ENCODE data around the gene CACNA1I.

Gene CACNA1I

GRCh38 chr22:39655831-39656230 is 85.3 kb downstream of the CACNA1I start:
- Mint-ChIP-seq H3K4me1 (peaks cover 67% of the 10 kb centered on the region), H3K27me3 (ENCODE audit: low read depth, poor library complexity) (peaks cover 11% of the 10 kb centered on the region), H3K4me3 (no peak overlapping the region), H3K9me3 (no peaks in the 10 kb centered on the region), H3K27ac (no peak overlapping the region), H3K36me3 (ENCODE audit: low read depth) (no peaks in the 10 kb centered on the region)
- DNase-seq: no peak
- no peak for TF ChIP-seq CTCF (IDR thresholded peaks at IDR 0.05)

- peak overlapping the region; percentile 42 for H3K27ac Mint-ChIP-seq
- TF ChIP-seq CTCF (IDR thresholded peaks at IDR 0.05): no peak
Measured at GRCh38 chr22:39656495-39657490, 86.2 kb downstream of the CACNA1I start.

GRCh38 chr22:39658367-39658766 is 87.8 kb downstream of the CACNA1I start:
- H3K4me1 Mint-ChIP-seq: peaks cover 65% of the 10 kb centered on the region
- TF ChIP-seq CTCF (IDR thresholded peaks at IDR 0.05): no peak
- H3K27me3 Mint-ChIP-seq (ENCODE audit: low read depth, poor library complexity): peaks cover 31% of the 10 kb centered on the region
- H3K9me3 Mint-ChIP-seq: no peaks in the 10 kb centered on the region
- no peaks in the 10 kb centered on the region for H3K36me3 Mint-ChIP-seq (ENCODE audit: low read depth)
- no peak overlapping the region for H3K4me3 Mint-ChIP-seq
- DNase-seq: no peak
- H3K27ac Mint-ChIP-seq: no peak overlapping the region

More at GRCh38 chr22:39656495-39657490, 86.2 kb downstream of the CACNA1I start:
- no peak for DNase-seq
- peaks cover 20% of the 10 kb centered on the region for H3K27me3 Mint-ChIP-seq (ENCODE audit: low read depth, poor library complexity)
- H3K4me3 Mint-ChIP-seq: peak overlapping the region; percentile 23
- H3K9me3 Mint-ChIP-seq: no peaks in the 10 kb centered on the region
- H3K36me3 Mint-ChIP-seq (ENCODE audit: low read depth): no peaks in the 10 kb centered on the region
- peaks cover 61% of the 10 kb centered on the region for H3K4me1 Mint-ChIP-seq

- Mint-ChIP-seq H3K27ac (no peak overlapping the region), H3K4me3 (no peak overlapping the region), H3K27me3 (ENCODE audit: low read depth, poor library complexity) (peaks cover 31% of the 10 kb centered on the region), H3K36me3 (ENCODE audit: low read depth) (no peaks in the 10 kb centered on the region), H3K9me3 (no peaks in the 10 kb centered on the region), H3K4me1 (peaks cover 64% of the 10 kb centered on the region)
- no peak for DNase-seq
- no peak for TF ChIP-seq CTCF (IDR thresholded peaks at IDR 0.05)
Measured at GRCh38 chr22:39658806-39659463, 88.4 kb downstream of the CACNA1I start.

- no peak for TF ChIP-seq CTCF (IDR thresholded peaks at IDR 0.05)
Measured at GRCh38 chr22:39661501-39661841, 90.9 kb downstream of the CACNA1I start.

More at GRCh38 chr22:39661501-39661841, 90.9 kb downstream of the CACNA1I start:
- H3K4me3 Mint-ChIP-seq: peak overlapping the region; percentile 64
- peaks cover 49% of the 10 kb centered on the region for H3K4me1 Mint-ChIP-seq
- H3K9me3 Mint-ChIP-seq: no peaks in the 10 kb centered on the region
- DNase-seq: no peak
- peaks cover 31% of the 10 kb centered on the region for H3K27me3 Mint-ChIP-seq (ENCODE audit: low read depth, poor library complexity)
- no peak overlapping the region for H3K27ac Mint-ChIP-seq
- no peaks in the 10 kb centered on the region for H3K36me3 Mint-ChIP-seq (ENCODE audit: low read depth)
